Measurements from ENCODE around the gene CCDC192. TPM values are rescaled to one million over a fixed set of nuclear protein-coding genes. Genes with fewer than 3 reads are reported as not detected.

Gene CCDC192
- total RNA-seq, 1 experiment from 2014 or later = not detected

- ChIA-PET POLR2A (interaction anchor here (0.6 to 2.4 kb wide), 5 partner anchors 130 to 225 kb away, joined by 3 to 16 read pairs (median 3); partner anchors contain the start of gene SLC12A2), CTCF (interaction anchor here (0.6 to 4.1 kb wide), 31 partner anchors 8 to 970 kb away, joined by 3 to 41 read pairs (median 4); partner anchors contain the start of gene SLC12A2)
- peak; percentile 86 for DNase-seq (ENCODE audit: unreplicated experiment)
- TF ChIP-seq CTCF (IDR thresholded peaks at IDR 0.05; ENCODE audit: unreplicated experiment) = peak; percentile 58
- Mint-ChIP-seq H3K4me3 (ENCODE audit: unreplicated experiment) (no peak overlapping the region), H3K36me3 (ENCODE audit: insufficient read depth, unreplicated experiment) (peaks cover 7% of the 10 kb centered on the region), H3K27ac (ENCODE audit: low read depth, unreplicated experiment) (peak overlapping the region; percentile 47), H3K27me3 (ENCODE audit: insufficient read depth, unreplicated experiment) (no peaks in the 10 kb centered on the region), H3K9me3 (ENCODE audit: unreplicated experiment) (no peaks in the 10 kb centered on the region), H3K4me1 (ENCODE audit: insufficient read depth, unreplicated experiment) (peaks cover 24% of the 10 kb centered on the region)
- no TSS peak for BruUV-seq (replicated peaks)
- intact Hi-C loops (cut with micrococcal nuclease) = loop anchor here (1.0 to 10.0 kb wide), 5 partner anchors 118 to 969 kb away; no protein-coding TSS in a partner anchor
Observed at GRCh38 chr5:127875235-127876021, 172.2 kb downstream of the CCDC192 start.

GRCh38 chr5:127876384-127876783, 173.2 kb downstream of the CCDC192 start:
- no TSS peak for BruUV-seq (replicated peaks)
- Mint-ChIP-seq H3K4me3 (ENCODE audit: unreplicated experiment) (no peak overlapping the region), H3K27ac (ENCODE audit: low read depth, unreplicated experiment) (no peak overlapping the region), H3K27me3 (ENCODE audit: insufficient read depth, unreplicated experiment) (no peaks in the 10 kb centered on the region), H3K36me3 (ENCODE audit: insufficient read depth, unreplicated experiment) (peaks cover 6% of the 10 kb centered on the region), H3K4me1 (ENCODE audit: insufficient read depth, unreplicated experiment) (peaks cover 15% of the 10 kb centered on the region), H3K9me3 (ENCODE audit: unreplicated experiment) (no peaks in the 10 kb centered on the region)
- no peak for DNase-seq (ENCODE audit: unreplicated experiment)
- no peak for TF ChIP-seq CTCF (IDR thresholded peaks at IDR 0.05; ENCODE audit: unreplicated experiment)
- CTCF ChIA-PET = interaction anchor here (0.6 to 4.1 kb wide), 22 partner anchors 9 to 1147 kb away, joined by 3 to 41 read pairs (median 5); partner anchors contain the start of gene SLC12A2
- intact Hi-C loops (cut with micrococcal nuclease) = loop anchor here (5.0 to 10.0 kb wide), 2 partner anchors 314 to 798 kb away; no protein-coding TSS in a partner anchor
- POLR2A ChIA-PET = interaction anchor here (0.7 to 2.4 kb wide), 2 partner anchors 143 to 208 kb away, joined by 3 to 16 read pairs; partner anchors contain the start of gene SLC12A2

- POLR2A ChIA-PET = interaction anchor here (0.6 to 0.9 kb wide), 2 partner anchors 122 to 204 kb away, joined by 3 read pairs; no protein-coding TSS in a partner anchor
- peak; percentile 86 for DNase-seq (ENCODE audit: unreplicated experiment)
- no TSS peak for BruUV-seq (replicated peaks)
- H3K27me3 Mint-ChIP-seq (ENCODE audit: insufficient read depth, unreplicated experiment) = no peaks in the 10 kb centered on the region
- no peaks in the 10 kb centered on the region for H3K36me3 Mint-ChIP-seq (ENCODE audit: insufficient read depth, unreplicated experiment)
- H3K4me3 Mint-ChIP-seq (ENCODE audit: unreplicated experiment) = no peak overlapping the region
- no peaks in the 10 kb centered on the region for H3K9me3 Mint-ChIP-seq (ENCODE audit: unreplicated experiment)
- intact Hi-C loops (cut with micrococcal nuclease) = loop anchor here (1.0 to 10.0 kb wide), 3 partner anchors 205 to 797 kb away; partner anchors contain the start of gene SLC12A2
- CTCF ChIA-PET = interaction anchor here (0.6 to 4.1 kb wide), 21 partner anchors 8 to 1175 kb away, joined by 3 to 41 read pairs (median 4); no protein-coding TSS in a partner anchor
- H3K27ac Mint-ChIP-seq (ENCODE audit: low read depth, unreplicated experiment) = no peak overlapping the region
- TF ChIP-seq CTCF (IDR thresholded peaks at IDR 0.05; ENCODE audit: unreplicated experiment) = peak; percentile 51
- peaks cover 3% of the 10 kb centered on the region for H3K4me1 Mint-ChIP-seq (ENCODE audit: insufficient read depth, unreplicated experiment)
Observed at GRCh38 chr5:127878174-127878750, 175.1 kb downstream of the CCDC192 start.

- intact Hi-C loops (cut with micrococcal nuclease) = no loop called here
Observed at GRCh38 chr5:127884416-127884815, 181.2 kb downstream of the CCDC192 start.

More at GRCh38 chr5:127884416-127884815, 181.2 kb downstream of the CCDC192 start:
- H3K27ac Mint-ChIP-seq (ENCODE audit: low read depth, unreplicated experiment) = no peak overlapping the region
- no peaks in the 10 kb centered on the region for H3K4me1 Mint-ChIP-seq (ENCODE audit: insufficient read depth, unreplicated experiment)
- TF ChIP-seq CTCF (IDR thresholded peaks at IDR 0.05; ENCODE audit: unreplicated experiment) = no peak
- H3K9me3 Mint-ChIP-seq (ENCODE audit: unreplicated experiment) = no peaks in the 10 kb centered on the region
- no peaks in the 10 kb centered on the region for H3K36me3 Mint-ChIP-seq (ENCODE audit: insufficient read depth, unreplicated experiment)
- H3K4me3 Mint-ChIP-seq (ENCODE audit: unreplicated experiment) = no peak overlapping the region
- ChIA-PET POLR2A (interaction anchor here (1.6 kb wide), 1 partner anchor 18 kb away, joined by 6 read pairs; no protein-coding TSS in a partner anchor), CTCF (interaction anchor here (0.6 to 1.0 kb wide), 4 partner anchors 26 to 232 kb away, joined by 3 to 4 read pairs (median 3); no protein-coding TSS in a partner anchor)
- H3K27me3 Mint-ChIP-seq (ENCODE audit: insufficient read depth, unreplicated experiment) = no peaks in the 10 kb centered on the region
- BruUV-seq (replicated peaks) = no TSS peak
- no peak for DNase-seq (ENCODE audit: unreplicated experiment)

Data from MCF 10A (cell line).